T-helper 1 cell treated with Interleukin-12 subunit alpha and Interleukin-12 subunit beta and Interleukin-4 antibody, amounts not matched to agents 30 μg/mL and 1 μg/mL, for 36 hours (primary cell): ENCODE results near the gene KCTD5.
"Not testable (repeated sequence)": the region's sequence is repeated elsewhere in the genome, so short reads cannot be mapped to it uniquely, and the experiment has no call there.

Experiments
- H3K27ac Mint-ChIP-seq: one replicate; pipeline ENCODE4 v1.8.0; 2021; ENCODE audit warnings: mild to moderate bottlenecking, mixed read lengths
- H3K27me3 Mint-ChIP-seq: one replicate; pipeline ENCODE4 v1.8.0; 2021; ENCODE audit warnings: low read depth, mixed read lengths
- H3K36me3 Mint-ChIP-seq: one replicate; pipeline ENCODE4 v1.8.0; 2021; ENCODE audit warnings: low read depth, mixed read lengths
- H3K4me1 Mint-ChIP-seq: one replicate; pipeline ENCODE4 v1.8.0; 2021; ENCODE audit warnings: low read depth, mixed read lengths
- H3K4me3 Mint-ChIP-seq: one replicate; pipeline ENCODE4 v1.8.0; 2021; ENCODE audit warnings: mild to moderate bottlenecking, moderate library complexity, mixed read lengths
- H3K9me3 Mint-ChIP-seq: one replicate; pipeline ENCODE4 v1.8.0; 2021; ENCODE audit warnings: mixed read lengths

KCTD5 gene

GRCh38 chr16:2682209-2683021 lies at the start of gene KCTD5:
Gene KCTD5 (plus strand): TSS chr16:2682523. CDS start chr16:2682549, 26 bp downstream.
- Mint-ChIP-seq H3K36me3 (peaks cover 5% of the 10 kb centered on the region), H3K27me3 (no peaks in the 10 kb centered on the region), H3K9me3 (no peaks in the 10 kb centered on the region), H3K4me3 (peak within 1 kb of the TSS; percentile 98), H3K27ac (peak within 1 kb of the TSS; percentile 94), H3K4me1 (peaks cover 19% of the 10 kb centered on the region)

GRCh38 chr16:2639071-2639721 lies 43.1 kb upstream of the KCTD5 start:
- H3K4me1 Mint-ChIP-seq, H3K27me3 Mint-ChIP-seq, H3K4me3 Mint-ChIP-seq, H3K36me3 Mint-ChIP-seq, H3K27ac Mint-ChIP-seq, H3K9me3 Mint-ChIP-seq: not testable (repeated sequence)

- not testable (repeated sequence) for H3K36me3 Mint-ChIP-seq, H3K27ac Mint-ChIP-seq, H3K9me3 Mint-ChIP-seq
Observed at GRCh38 chr16:2639722-2640072, 42.6 kb upstream of the KCTD5 start.

GRCh38 chr16:2642561-2642960 lies 39.8 kb upstream of the KCTD5 start:
- H3K4me1 Mint-ChIP-seq, H3K27me3 Mint-ChIP-seq, H3K9me3 Mint-ChIP-seq, H3K36me3 Mint-ChIP-seq, H3K4me3 Mint-ChIP-seq, H3K27ac Mint-ChIP-seq: not testable (repeated sequence)

More at GRCh38 chr16:2639722-2640072, 42.6 kb upstream of the KCTD5 start:
- H3K4me1 Mint-ChIP-seq, H3K27me3 Mint-ChIP-seq, H3K4me3 Mint-ChIP-seq: not testable (repeated sequence)

GRCh38 chr16:2644754-2645453 lies 37.4 kb upstream of the KCTD5 start:
- H3K27ac Mint-ChIP-seq, H3K9me3 Mint-ChIP-seq, H3K27me3 Mint-ChIP-seq, H3K4me1 Mint-ChIP-seq, H3K36me3 Mint-ChIP-seq, H3K4me3 Mint-ChIP-seq: not testable (repeated sequence)

GRCh38 chr16:2651268-2651871 lies 31.0 kb upstream of the KCTD5 start:
- H3K27ac Mint-ChIP-seq, H3K27me3 Mint-ChIP-seq, H3K4me3 Mint-ChIP-seq, H3K9me3 Mint-ChIP-seq, H3K4me1 Mint-ChIP-seq, H3K36me3 Mint-ChIP-seq: not testable (repeated sequence)

- not testable (repeated sequence) for H3K27ac Mint-ChIP-seq, H3K36me3 Mint-ChIP-seq, H3K4me1 Mint-ChIP-seq, H3K9me3 Mint-ChIP-seq, H3K4me3 Mint-ChIP-seq, H3K27me3 Mint-ChIP-seq
Observed at GRCh38 chr16:2653915-2654314, 28.4 kb upstream of the KCTD5 start.

GRCh38 chr16:2654949-2655348 lies 27.4 kb upstream of the KCTD5 start:
- not testable (repeated sequence) for H3K4me3 Mint-ChIP-seq, H3K27ac Mint-ChIP-seq, H3K27me3 Mint-ChIP-seq, H3K9me3 Mint-ChIP-seq, H3K36me3 Mint-ChIP-seq, H3K4me1 Mint-ChIP-seq

GRCh38 chr16:2656985-2657384 lies 25.3 kb upstream of the KCTD5 start:
- peaks cover 4% of the 10 kb centered on the region for H3K27me3 Mint-ChIP-seq
- H3K27ac Mint-ChIP-seq = no peak overlapping the region
- no peaks in the 10 kb centered on the region for H3K9me3 Mint-ChIP-seq
- peaks cover 9% of the 10 kb centered on the region for H3K4me1 Mint-ChIP-seq
- H3K4me3 Mint-ChIP-seq = no peak overlapping the region
- no peaks in the 10 kb centered on the region for H3K36me3 Mint-ChIP-seq

- H3K27ac Mint-ChIP-seq, H3K27me3 Mint-ChIP-seq, H3K4me3 Mint-ChIP-seq, H3K36me3 Mint-ChIP-seq, H3K9me3 Mint-ChIP-seq: not testable (repeated sequence)
- H3K4me1 Mint-ChIP-seq = peaks cover 12% of the 10 kb centered on the region
Observed at GRCh38 chr16:2657803-2658202, 24.5 kb upstream of the KCTD5 start.

GRCh38 chr16:2659560-2659959 lies 22.8 kb upstream of the KCTD5 start:
- H3K36me3 Mint-ChIP-seq, H3K27ac Mint-ChIP-seq, H3K9me3 Mint-ChIP-seq, H3K27me3 Mint-ChIP-seq, H3K4me3 Mint-ChIP-seq: not testable (repeated sequence)
- peaks cover 25% of the 10 kb centered on the region for H3K4me1 Mint-ChIP-seq

- not testable (repeated sequence) for H3K36me3 Mint-ChIP-seq, H3K9me3 Mint-ChIP-seq, H3K4me3 Mint-ChIP-seq, H3K27me3 Mint-ChIP-seq, H3K27ac Mint-ChIP-seq
- peaks cover 25% of the 10 kb centered on the region for H3K4me1 Mint-ChIP-seq
Observed at GRCh38 chr16:2660014-2660662, 22.2 kb upstream of the KCTD5 start.

GRCh38 chr16:2660755-2661373 lies 21.5 kb upstream of the KCTD5 start:
- H3K4me3 Mint-ChIP-seq, H3K27ac Mint-ChIP-seq, H3K9me3 Mint-ChIP-seq, H3K36me3 Mint-ChIP-seq, H3K27me3 Mint-ChIP-seq: not testable (repeated sequence)
- peaks cover 25% of the 10 kb centered on the region for H3K4me1 Mint-ChIP-seq
